Measurements from ENCODE around the gene RNF182.
"Not testable (repeated sequence)": the region's sequence is repeated elsewhere in the genome, so short reads cannot be mapped to it uniquely, and the experiment has no call there.

DNA sequence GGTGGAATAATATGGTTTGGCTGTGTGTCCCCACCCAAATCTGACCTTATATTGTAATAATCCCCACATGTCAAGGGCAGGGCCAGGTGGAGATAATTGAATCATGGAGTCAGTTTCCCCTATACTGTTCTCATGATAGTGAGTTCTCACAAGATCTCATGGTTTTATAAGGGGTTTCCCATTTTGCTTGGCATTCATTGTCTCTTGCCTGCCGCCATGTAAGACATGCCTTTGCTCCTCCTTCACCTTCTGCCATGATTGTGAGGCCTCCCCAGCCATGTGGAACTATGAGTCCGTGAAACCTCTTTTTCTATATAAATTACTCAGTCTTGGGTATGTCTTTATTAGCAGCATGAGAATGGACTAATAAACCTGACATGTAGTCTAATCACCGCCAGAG is 48.7 kb downstream of the RNF182 start:
- TF ChIP-seq TAF1 (IDR thresholded peaks at IDR 0.05; ENCODE audit: borderline replicate concordance, low read depth, low read length); POLR2AphosphoS5 (IDR thresholded peaks at IDR 0.05; ENCODE audit: low read depth, low read length); POLR2A (IDR thresholded peaks at IDR 0.05; ENCODE audit: low read depth, low read length): not testable (repeated sequence)

All from GM12892 (cell line).